PC-3 (cell line): ENCODE data around the gene COL4A1.

ENCODE experiments used
- CTCF ChIP-seq: fragments of 300-600 bp; sonication (generic); conservative IDR thresholded peaks from 2 replicates; pipeline ENCODE4 v1.5.1; 2017; ENCODE audit warnings: antibody characterized with exemption, low read depth, mild to moderate bottlenecking, low read length
- EZH2 ChIP-seq: fragments of 300-600 bp; sonication (generic); IDR thresholded peaks from one replicate; pipeline ENCODE4 v1.6.1; 2017; ENCODE audit warnings: antibody characterized with exemption, mild to moderate bottlenecking, low read length; ENCODE audit not compliant: unreplicated experiment
- EZH2phosphoT487 ChIP-seq: fragments of 300-600 bp; sonication (generic); IDR thresholded peaks from 2 replicates; pipeline ENCODE4 v1.6.1; 2018; ENCODE audit warnings: mild to moderate bottlenecking, antibody characterized with exemption, low read length, borderline replicate concordance

GRCh38 chr13:110262082-110262436, 44.9 kb downstream of the COL4A1 start:
- TF ChIP-seq CTCF: no peak
- TF ChIP-seq EZH2: no peak
- no peak for TF ChIP-seq EZH2phosphoT487
